GM21447 (cell line): Measurements from ENCODE around the gene NUP214.
"Not testable (repeated sequence)": the region's sequence is repeated elsewhere in the genome, so short reads cannot be mapped to it uniquely, and the experiment has no call there.

Experiments used
- ATAC-seq: cut with Tn5 transposase; IDR thresholded peaks from one replicate; pipeline ENCODE4 v1.9.1; 2021; ENCODE audit not compliant: unreplicated experiment

NUP214 gene

DNA sequence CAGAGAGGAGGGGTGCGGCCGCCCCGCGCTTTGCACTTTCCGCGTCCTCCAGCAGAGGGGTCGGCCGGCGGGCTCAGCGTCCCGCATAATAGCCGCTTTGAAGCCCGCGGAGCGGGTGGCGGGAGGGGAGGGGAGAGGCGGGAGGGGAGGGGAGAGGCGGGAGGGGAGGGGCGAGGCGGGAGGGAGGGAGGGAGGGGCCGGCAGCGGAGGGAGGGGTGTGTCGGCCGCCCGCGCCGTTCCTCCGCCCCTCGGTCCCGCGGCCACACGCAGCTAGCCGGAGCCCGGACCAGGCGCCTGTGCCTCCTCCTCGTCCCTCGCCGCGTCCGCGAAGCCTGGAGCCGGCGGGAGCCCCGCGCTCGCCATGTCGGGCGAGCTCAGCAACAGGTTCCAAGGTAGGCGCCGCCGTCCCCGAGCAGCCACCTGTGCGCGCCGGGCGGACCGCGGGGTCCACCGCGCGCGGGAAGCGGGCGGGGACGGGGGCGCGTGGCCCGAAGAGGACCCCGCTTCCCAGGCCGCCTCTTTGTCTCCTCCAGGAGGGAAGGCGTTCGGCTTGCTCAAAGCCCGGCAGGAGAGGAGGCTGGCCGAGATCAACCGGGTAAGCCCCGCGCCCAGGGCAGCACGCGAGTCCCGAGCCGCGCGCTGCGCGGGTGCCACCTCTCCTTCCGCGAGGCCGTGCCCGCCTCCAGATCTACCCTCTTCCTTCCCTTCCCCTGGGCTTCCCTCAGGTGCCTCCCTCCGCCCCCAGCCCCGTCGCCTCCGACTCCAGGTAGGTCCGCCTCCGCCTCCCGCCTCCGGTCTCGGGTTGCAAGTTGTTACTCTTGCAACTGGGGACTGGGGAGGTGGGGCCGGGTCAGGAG, 28.9 kb upstream of the NUP214 start, which contains the start of gene AIF1L:
TSS of gene AIF1L (plus strand) at position 263 of the 857 bp plus-strand sequence. CDS start at position 362, 99 bp downstream.
- no peak for ATAC-seq

DNA sequence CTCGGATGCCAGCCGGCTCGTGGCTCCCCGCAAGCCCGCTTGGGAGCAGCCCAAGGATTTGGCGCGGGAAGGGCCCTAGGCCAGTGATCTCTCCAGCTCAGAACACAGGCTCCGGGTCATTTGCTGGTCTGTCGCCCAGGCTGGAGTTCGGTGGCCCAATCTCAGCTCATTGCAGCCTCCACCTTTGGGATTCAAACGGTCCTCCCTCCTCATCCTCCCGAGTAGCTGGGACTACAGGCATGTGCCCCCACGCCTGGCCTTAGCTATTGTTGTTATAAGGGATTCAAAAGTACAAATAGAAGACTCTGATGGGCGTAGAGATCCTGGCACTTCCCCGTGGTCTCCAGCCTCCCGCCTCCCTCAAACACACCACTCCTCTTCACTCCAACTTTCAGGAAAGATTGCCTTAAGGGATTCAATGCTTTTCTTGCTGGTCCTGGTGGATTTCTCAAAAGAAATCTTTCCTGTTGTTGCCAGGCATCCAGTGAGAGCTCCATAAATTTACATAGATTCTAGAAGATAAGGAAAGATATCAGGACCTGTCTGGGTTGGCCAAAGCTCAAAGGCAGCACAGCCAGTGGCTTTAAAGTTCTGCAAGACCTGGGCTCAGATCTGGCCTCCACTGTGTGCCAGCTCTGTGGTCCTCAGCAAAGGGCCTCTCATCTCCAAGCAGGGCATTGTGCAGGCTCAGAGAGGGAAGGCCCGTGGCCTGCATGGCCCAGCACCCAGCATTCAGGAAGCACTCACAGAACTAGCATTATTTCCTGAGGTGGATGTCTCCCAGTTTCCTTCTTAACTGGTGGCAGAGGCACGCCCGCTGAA, 28.0 kb upstream of the NUP214 start:
- ATAC-seq, result no peak

DNA sequence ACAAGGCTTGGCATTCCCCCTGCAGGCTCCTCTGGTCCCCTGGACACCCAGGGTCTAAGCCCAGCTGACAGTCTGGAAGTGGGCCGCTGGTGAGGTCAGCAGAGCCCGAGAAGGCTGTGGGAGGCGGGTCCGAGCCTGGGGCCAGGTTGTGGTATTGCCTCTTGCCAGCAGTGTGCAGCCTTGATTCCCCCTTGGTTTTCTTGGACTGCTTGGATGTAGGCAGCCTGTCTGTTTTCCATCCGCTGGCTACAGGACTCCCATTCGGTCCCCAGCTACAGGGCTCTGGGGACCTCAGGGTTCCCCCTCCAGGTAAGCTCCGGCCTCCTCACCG, 27.5 kb upstream of the NUP214 start:
- ATAC-seq, result no peak

DNA sequence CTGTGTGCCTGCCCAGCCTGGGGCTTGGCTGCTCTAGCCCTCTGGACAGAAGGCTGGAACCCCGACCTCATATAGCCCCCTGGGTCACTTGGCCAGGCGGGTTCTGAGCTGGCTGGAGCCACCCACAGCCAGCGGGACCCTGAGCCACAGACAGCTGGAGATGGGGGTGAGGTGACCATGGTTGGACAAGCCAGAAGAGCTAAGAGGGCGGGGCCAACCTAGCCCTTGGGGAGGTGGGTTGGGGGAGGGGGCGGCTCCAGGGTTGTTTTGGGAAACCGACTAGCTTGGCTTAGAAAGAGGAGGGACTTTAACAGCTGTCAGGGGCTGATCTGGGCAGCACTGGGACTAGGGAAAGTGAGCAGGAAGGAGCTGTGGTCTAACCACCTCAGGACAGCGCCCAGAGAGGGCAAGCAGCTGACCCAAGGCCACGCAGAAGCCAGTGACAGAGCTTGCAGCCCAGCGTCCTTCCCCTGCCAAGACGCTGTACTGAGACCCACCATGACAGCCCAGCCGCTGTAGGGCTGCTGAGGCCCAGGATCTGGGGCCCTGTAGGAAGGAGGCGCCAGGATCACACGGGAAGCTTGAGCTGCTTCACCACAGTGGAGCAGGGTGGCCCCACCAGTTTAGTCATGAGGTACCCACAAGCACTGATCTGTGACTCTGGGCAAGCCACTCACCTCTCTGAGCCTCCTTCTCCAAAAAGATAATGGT, 26.8 kb upstream of the NUP214 start:
- ATAC-seq, result no peak

DNA sequence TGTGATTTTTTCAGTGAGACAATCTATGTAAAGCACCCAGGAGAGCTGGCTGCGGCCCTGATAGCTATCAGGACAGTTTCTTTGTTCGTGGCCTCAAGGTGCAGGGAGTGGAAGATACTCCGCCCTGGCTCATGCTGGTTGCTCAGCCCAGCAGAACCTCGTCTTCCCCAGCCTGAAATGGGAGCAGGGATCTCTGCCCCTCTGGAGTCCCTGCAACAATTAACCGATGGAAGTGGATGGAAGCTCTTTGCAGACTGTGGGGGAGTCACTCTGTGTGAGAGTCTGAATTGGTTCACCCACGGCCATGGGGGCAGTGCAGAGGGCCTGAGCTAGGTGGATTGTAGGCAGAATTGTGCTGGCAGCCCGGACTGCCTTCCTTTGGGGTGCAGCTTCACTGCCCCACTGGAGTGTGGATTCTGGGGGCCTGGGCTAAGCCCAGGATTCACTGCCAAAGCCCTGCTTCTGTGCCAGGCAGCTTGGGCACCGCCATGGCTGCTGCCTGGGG, 26.2 kb upstream of the NUP214 start:
- ATAC-seq, result no peak

DNA sequence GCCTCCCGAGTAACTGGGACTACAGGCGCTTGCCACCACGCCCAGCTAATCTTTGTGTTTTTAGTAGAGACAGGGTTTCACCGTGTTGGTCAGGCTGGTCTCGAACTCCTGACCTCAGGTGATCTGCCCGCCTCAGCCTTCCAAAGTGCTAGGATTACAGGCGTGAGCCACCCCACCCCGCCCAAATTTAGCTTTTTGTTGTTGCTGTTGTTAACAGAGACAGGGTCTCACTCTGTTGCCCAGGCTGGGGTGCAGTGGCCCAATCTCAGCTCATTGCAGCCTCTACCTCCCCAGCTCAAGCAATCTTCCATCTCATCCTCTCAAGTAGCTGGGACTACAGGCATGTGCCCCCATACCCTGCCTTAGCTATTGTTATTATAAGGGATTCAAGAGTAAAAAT, 25.5 kb upstream of the NUP214 start:
- ATAC-seq, result not testable (repeated sequence)

DNA sequence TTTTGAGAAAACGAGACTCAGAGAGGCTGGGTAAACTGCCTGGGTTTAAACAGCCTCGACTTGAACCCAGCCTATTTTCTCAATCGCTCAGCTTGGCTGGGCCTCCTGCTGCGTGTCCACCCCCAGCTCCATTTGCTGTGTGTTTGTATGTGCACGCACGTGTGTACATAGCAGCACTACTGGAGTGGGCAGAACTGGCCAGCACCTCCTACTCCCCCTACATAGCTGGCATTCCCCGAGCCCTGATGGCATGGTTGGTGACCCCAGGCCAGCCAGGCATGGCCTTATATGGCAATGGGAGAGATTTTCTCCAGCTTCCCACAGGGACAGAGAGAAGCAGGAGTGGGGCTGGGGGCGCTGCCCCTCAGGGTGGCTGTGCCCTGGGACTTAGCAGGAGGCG, 24.9 kb upstream of the NUP214 start:
- no peak for ATAC-seq

DNA sequence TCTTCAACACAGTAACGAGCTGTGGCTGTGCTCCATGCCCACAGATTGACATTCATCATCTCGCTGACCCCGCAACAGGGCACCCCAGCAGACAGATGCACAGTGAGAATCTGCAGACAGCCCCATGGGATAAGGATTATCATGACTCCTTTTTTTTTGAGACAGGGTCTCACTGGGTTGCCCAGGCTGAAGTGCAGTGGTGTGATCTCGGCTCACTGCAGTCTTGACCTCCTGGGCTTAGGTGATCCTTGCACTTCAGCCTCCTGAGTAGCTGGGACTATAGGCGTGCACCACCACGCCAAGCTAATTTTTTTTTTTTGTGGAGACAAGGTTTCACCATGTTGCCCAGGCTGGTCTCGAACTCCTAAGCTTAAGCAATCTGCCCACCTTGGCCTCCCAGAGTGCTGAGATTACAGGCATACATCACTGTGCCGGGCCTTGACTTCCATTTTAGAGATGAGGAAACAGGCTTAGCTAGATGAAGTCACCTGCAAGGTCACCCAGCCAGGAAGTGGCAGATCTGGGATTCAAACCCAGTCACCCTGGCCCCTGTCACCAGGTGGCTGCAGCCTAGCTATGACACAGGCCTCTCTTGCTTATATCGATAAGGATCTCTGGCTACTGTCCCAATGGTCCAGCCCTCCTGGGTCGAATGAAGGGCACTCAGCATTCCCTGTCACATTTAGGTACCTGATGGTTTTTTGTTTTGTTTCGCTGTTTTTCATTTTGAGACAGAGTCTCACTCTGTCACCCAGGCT, 24.0 kb upstream of the NUP214 start:
- ATAC-seq, result no peak

DNA sequence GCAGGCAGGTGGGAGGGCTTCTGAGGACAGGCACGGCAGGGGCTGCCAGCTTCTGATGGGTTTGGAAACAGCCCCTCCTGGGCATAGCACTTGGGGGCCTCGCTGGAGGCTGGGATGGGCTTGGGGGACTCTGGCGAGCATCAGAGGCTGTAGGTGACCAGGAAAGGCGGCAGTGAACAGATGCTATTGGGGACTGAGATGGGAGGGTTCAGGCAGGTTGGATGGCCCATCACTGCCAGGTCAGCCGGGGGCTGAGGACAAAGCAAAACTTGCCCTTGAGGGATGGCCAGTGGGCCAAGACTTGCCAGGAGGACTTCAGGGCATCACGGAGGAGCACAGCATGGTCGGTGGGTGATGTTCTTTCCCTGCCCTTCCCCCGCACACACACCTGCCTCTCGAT, 22.4 kb upstream of the NUP214 start:
- ATAC-seq, result no peak

DNA sequence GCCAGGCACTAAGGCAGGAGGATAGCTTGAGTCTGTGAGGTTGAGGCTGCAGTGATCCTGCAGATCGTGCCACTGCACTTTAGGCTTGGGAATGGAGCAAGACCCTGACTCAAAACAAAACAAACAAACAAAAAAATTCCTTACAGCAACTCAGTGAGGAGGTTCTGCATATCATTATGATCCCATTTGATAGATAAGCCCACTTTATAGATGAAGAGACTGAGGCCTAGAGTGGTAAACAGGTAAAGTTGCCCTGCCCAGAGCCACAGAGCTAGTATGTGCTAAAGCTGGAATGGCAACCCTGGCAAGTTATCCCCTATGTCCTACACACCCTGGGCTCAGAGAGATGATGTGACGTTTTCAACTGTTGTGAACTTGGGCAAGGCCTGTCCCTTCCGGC, 21.9 kb upstream of the NUP214 start:
- no peak for ATAC-seq

DNA sequence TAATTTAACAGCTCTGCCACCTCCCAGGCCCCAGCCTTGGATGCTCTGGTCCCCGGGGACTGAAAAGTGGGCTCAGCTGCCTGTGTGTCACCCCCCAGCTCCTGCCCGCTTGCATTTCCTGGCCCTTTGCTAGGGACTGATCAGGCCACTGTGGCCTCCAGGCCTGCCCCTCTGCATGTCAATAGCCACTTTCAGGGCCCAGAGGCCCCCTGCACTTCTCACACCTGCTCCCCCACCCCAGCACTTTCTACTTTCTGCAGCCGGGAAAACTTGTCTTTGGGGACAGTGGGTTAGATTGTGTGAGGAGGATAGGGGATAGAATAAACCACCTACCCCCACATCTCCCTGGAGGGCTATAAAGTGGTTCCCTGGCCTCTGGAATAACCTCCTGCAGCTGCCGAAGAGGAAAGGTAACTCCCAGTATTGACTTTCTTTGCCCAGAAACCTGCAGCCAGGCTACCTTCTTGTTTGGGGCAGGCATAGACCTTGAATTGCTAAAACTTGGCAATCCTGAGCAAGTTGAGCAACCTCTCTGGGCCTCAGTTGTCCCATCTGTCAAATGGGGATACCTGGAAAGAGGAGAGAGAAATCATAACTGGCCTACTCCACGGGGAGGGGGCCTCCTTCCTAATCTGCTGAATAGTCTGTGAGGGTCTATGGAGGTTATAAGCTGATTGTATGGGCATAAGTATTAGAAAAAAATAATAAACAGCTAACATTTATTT, 21.2 kb upstream of the NUP214 start:
- ATAC-seq, result no peak

DNA sequence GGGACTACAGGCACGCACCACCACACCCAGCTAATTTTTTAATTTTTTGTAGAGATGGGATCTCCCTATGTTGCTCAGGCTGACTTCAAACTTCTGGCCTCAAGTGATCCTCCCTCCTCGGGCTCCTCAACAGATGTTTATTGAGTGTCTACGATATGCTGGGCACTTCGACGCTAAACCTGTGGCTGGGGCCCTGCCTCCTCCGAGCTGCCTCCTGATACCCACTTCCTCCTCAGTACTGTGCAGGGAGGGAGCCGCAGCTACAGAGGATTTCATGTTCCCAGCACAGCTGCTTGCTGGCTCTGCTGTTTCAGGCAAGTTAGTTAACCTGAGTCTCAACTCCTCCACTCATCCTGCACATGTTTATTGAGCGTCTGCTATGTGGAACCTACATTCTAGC, 19.4 kb upstream of the NUP214 start:
- ATAC-seq, result no peak

DNA sequence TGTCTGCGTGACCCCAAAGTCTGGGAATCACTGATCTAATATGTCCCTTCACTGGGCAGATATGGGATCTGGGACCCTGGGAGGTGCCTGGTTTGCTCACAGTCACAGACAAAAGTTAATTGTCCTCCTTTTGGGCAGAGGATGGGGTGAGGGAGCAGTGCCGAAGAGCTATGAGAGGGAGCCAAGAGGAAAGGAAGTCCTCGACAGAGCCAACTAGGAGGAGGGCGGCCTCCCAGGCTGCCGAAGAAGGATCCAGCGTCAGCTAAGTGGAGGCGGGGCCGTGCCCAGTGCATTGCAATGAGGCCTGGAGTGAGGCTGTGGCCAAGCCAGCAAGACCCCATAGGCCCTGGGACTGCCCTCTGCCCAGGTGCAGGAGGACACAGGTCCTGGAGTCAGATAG, 17.6 kb upstream of the NUP214 start:
- ATAC-seq, result no peak

DNA sequence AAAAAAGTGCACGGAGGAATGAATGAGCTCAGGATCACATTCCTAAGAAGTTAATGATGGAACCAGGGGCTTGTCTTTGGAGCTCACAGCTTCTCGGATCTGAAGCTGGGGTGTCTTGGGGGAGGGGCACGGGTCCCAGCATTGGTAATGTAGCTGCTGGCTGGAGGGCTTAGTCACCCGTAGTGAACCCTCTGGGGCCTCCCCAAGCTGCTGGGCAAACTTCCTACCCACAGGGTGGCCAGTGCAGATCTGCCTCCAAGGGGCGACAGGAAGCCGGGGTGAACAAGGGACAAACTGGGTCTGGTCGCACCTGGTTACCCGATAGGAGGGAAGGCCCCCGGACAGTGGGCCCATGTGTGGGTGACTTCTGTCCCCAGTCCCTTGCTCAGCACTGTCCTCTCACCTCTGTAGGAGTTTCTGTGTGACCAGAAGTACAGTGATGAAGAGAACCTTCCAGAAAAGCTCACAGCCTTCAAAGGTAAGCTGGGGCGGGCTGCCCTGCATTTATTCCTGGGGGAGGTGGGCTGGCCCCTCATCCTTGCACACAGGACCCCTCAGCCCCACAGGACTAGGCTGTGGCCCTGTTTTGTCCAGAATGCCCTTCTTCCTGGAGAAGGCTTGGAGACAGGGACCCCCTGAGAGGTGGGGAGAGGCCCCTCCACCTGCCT, 14.1 kb upstream of the NUP214 start:
- ATAC-seq, result no peak

DNA sequence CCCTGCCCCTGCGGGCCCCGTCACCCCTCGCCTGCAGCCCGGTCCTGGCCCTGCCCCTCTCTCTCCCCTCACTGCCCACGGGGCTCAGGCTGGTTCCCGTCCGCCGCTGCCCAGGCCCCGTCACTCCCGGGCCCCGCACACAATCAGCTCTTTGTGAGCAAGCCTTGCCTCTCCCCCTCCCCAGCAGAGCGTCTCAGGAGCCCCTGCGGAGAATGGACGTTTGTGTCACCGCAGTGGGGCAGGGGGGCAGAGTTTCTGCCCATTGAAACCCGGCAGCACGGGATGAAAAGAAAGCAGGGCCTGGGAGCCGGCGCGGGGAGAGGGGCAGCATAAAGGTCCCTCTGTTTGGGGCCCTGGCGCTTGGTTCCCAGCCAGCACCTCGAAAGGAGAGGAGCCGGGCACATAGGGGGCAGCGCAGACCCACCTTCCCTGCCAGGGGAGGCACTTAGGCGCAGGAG, 13.5 kb upstream of the NUP214 start:
- no peak for ATAC-seq

DNA sequence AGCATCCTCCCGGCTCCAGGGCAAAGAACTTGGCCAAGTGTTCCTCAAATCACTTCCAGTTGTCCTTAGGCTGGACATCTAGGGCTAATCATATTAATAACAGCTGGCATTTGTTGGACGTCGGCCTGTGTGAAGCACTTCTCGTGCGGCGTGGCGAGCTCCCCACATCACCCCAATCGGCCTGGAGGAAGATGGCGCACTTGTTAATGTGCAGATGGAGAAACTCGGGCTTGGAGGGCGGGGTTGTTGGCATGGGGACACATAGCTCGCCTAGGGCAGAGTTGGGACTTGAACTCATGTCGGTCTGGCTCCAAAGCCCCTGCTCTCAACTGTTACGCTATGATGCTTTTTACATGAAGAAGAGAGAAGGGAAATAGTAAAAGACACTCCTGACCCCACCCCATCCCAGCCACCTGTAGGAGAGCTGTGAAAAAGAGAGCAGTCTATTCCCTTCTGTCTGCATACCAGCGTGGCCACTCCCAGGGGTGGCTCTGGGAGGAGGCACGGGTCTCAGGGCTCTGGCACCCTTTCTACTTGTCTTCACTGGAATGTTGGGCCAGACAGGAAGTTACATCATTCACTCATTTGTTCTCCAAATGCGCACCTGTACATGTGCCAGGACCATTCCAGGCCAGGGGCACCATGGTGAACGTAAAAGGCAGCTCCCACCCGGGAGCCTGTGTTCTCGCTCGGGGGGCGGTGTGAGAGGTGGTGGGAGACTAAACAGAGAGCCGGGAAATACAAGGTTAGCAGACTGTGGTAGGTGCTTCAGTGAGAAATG, 12.8 kb upstream of the NUP214 start:
- ATAC-seq, result no peak

DNA sequence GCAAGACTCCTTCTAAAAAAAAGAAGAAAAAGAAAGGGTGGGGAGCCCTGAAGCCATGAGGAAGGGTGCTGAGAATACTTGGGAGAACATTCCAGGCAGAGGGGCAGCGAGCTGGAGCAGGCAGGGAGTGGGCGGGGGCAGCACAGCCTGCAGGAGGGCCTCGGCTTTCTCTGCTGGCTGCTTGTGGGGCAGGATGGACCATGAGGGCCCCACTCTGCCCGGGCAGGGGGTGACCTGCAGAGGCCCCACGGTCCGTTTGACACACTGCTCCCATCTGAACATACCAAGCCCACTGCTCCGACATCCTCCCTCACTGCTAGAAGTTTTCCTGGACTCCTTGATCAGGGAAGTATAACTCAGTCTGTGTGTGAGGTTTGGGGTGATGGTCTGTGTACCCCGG, 11.7 kb upstream of the NUP214 start:
- ATAC-seq, result no peak

DNA sequence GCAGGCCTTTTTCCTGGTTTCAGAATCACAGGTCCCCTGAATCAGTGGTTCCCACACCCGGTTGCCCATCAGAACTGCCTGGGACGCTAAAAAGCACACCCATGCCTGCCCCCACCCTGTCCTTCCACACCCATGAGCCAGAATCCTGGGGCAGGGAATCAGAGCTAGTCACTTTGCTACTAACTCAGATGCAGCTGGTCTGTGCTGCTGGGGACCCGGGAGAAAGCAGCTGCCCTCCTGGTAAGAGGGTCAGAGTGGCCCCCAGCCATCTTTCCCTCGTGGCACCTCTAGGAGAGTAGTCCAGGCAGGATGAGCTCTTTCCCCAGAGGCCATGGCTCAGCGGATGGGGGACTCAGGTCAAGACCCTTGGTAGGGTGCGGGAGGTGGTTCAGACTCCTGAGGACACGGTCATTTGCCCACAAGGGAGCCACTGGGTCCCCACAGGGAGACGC, 11.3 kb upstream of the NUP214 start:
- no peak for ATAC-seq

DNA sequence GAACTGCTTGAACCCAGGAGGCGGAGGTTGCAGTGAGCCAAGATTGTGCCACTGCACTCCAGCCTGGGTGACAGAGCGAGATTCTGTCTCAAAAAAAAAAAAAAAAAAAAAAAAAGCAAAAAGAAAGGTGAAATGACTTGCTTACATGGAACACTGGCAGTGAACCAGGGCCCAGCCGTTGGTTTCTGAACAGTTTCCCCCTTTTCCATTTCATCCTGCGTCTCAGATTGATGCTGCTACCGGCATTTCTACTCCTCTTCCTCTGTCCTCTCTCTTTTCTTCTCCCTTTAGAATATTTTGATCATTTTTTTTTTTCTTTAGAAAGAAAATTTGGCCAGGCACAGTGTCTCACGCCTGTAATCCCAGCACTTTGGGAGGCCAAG, 10.0 kb upstream of the NUP214 start:
- ATAC-seq, result not testable (repeated sequence)
